Raji (cell line): ENCODE results near the gene ASB6.

Source experiments
- POLR2A ChIP-seq: IDR thresholded peaks from 2 replicates; pipeline ENCODE4 v1.6.1; 2011; ENCODE audit warnings: low read depth, low read length, control low read depth; ENCODE audit not compliant: insufficient read depth

The ASB6 gene

DNA sequence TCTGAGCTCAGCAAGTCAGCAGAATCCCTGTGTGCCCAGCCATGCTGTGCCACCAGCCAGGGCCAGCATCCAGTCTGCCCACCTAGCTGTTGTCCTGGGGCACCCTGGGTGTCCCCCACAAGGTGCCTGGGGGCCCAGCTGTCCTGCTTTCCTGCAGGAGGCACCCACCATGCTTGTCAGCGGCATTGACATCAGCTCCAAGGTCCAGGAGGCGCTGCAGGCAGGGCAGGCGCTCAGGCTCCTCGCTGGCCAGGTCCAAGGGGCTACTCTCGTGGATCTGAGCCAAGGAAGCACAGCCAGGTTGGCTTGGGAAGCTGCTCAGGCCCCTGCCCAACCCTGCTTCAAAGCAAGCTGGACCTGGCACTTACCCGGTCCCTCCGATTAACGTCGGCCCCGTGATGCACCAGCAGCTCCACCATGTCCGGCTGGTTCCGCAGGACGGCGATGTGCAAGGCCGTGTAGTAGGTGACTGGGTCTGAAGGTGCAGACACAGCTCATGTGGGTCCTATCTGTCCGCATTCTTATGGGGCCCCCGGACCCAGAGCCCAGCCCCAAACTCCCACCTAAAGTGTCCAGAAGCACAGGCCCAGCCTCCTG is 2.8 kb downstream of the ASB6 start:
- no peak for TF ChIP-seq POLR2A

DNA sequence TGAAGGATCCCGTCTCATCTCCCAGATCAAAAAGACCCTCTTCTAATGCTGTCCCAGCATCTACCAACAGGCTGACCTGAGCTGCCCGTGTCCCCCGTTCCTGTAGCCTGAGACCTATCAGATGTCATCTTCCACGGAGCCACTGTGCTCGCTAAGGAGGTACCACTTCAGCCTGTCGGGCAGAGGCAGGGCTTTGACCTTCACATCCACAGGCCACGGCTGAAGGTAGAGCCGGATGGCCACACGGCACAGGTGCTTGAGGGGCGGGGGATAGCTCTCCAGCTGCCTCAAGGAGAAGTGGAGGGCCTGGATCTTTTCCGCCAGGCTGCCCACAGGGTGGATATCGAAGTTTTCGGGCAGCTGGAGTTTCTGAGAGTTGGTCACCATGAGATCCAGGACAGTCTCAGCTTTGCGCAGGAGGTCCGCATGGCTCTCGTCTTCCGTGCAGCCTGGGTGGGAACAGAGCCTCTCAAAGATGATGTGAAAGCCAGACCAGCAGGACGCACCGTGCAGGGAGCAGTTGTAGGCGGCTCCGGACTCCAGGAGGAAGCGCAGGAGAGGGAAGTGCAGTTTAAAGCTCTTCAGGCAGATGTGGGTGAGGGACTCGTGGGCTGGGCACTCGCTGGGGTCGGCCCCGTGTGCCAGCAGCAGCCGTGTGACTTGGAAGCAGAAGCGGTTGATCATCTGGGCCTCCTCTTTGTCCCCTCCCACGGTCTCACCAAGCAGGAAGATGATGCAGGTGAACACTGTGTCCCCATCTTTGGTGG is 4.1 kb downstream of the ASB6 start:
- TF ChIP-seq POLR2A = no peak

- TF ChIP-seq POLR2A = no peak
Observed at GRCh38 chr9:129637102-129637501, 4.8 kb downstream of the ASB6 start.

GRCh38 chr9:129635099-129636065 is 6.6 kb downstream of the ASB6 start:
- no peak for TF ChIP-seq POLR2A

GRCh38 chr9:129633848-129634247 is 8.1 kb downstream of the ASB6 start:
- no peak for TF ChIP-seq POLR2A

- TF ChIP-seq POLR2A = no peak
Observed at GRCh38 chr9:129633207-129633606, 8.7 kb downstream of the ASB6 start.

DNA sequence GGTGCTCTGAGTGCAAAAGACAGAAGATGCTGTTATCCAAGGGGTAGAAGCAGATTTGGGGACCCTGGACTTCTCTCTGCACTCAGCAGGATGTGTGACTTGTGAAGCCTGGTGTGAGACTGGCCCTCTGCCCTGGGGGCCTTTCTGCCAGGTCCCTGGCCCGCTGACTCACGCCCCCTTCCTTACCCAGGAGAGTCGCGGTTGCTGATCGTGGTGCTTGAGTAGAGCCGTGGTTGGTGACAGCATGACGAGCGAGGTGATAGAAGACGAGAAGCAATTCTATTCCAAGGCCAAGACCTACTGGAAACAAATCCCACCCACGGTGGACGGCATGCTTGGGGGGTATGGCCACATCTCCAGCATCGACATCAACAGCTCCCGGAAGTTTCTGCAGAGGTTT is 9.5 kb downstream of the ASB6 start:
- no peak for TF ChIP-seq POLR2A

DNA sequence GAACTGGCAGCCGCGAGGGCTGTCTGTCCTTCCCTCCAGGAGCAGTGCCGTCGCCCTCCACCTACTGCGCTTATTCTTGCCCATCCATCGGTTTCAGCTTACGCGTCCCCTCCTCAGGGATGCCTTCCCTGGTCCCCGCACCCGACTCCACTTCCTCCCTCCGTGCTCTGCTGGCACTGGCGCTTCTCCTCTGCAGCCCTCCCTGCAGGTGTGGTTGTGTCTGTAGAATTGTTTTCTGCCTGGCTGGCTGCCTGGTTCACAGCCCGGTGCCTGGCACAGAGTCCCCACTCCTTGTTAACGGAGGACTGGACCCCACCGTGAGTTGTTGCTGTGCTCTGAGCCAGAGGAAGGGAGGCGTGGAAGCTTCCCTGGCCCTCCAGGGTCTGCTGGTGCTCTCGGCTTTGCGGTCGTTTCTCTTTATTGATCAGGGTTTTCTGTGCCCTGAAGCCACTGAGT is 10.2 kb downstream of the ASB6 start:
- no peak for TF ChIP-seq POLR2A

DNA sequence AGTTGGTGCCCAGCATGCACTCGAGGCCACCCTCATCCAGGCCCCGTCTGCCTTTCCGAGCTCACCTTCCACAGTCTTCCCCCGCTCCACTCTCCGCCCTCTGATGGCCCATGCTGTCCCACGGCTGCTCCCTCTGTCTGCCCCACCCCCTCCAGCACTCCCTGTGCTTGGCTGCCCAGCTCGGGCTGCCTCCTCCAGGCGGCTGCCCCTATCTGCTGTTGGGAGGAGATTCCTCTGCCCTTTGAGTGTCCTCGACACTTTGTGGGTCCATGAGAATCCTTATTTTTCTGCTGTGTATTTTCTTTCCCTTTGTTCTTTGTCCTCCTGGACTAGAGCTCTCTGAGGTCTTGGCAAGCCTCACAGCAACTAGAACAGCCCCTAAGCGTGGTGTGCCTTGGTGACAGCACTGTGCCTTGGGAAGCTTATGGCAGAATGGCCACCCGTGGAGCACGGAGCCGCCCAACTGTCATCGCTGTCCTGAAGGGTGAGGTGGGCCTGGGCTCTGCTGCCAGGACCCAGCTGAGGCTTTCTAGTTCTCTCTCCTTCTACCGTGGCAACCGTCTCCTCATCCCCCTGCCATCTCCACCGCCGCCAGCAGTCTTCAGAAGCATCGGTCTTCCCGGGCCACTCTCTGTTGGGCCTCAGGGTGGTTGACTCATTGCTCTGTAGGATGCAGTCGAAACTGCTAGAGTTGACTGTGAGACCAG is 10.8 kb downstream of the ASB6 start:
- TF ChIP-seq POLR2A = no peak

DNA sequence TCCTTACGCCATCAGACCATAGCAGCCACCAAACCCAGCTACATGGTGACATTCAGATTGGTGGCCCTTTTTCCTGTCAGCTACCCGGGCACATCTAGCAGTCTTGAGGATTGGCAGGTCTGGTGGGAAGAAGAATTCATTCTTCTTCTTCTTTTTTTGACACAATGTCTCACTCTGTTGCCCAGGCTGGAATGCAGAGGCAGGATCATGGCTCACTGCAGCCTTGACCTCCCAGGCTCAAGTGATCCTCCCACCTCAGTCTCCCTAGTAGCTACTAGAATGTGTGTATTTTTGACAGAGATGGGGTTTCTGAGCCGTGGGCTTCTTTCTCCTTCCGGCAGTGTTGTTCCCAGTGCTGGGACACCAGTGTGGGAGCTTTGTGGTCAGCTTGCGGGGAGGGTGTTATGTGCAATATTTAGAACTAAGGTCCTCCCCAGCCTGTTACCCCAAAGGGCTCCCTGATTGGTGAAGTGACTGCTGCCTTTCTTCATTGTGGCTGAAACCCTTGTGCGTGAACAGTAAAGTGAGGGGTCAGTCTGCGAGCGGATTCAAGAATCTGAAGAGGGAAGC is 12.6 kb downstream of the ASB6 start:
- no peak for TF ChIP-seq POLR2A

- no peak for TF ChIP-seq POLR2A
Observed at GRCh38 chr9:129628709-129629108, 13.2 kb downstream of the ASB6 start.

DNA sequence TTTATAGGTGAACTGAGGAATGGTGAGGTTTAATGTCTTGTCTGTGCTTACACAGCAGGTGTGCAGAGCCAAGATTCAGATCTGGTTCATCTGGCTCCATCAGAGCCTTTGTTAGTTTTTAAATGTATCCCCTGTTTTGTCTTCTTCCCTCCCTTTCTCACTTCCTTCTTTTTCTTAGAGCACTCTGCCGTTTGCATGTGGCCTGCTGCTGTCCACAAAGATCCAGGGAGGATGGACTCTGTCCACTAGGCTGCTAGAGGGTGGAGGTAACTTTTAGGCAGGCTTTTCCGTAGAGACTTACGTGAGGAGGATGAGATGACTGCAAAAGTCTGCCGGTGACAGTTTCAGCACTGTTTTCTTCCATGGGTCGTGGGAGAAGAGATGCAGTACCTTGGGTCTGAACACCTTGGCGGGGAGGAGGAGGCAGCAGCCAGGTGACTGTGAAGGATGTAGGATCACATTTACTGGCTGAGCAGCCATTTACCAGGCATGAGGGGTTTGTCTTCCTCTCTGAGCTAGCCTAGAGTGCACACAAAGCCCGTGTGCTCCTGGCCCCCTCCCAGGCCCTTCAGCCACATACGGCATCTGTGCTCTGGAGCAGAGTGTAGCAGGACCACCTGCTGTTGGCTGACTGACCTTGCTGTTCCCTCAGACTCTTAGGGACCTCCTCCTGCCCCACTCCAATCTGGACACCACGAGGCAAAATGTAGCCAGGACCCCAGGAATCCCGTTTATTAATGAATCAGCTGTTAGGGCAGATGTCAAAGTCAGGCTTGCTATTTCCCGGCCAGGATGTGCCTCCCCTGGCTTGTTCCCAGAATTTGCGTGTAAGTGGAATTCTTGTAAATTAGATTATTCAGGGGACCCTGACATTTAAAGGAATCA is 14.2 kb downstream of the ASB6 start:
- no peak for TF ChIP-seq POLR2A

DNA sequence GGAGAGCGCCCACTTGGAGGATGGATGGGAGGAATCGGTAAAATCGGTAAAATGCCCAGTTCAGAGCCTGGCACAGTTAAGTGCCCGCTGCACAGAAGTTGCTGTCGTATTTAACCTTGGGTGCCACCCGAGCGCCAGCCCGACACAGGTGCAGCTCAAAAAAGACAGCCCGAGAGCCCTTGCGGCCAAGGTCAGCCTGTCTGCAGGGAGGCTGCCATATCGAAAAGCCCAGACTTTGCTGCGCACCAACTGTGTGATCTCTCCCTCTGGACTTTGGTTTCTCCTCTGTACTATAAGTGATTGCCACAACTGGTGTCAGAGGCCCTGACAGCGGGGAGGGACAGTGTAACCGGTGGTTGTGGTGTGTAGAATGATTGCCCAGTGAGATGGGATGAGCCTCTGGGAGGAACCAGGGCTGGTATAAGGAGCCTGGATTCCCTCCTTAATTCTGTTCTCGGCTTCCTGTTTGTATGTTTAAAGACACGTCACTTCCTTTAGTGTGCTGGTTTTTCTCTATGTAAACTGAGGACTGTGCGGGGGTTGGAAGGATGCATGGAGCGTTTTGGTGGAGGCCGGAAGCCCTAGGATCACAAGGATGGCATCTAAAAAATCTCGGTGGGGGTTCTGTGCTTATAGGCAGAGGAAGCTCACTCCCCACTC is 15.2 kb downstream of the ASB6 start:
- TF ChIP-seq POLR2A = peak; percentile 33; the same call in 1 of the 2 replicates

DNA sequence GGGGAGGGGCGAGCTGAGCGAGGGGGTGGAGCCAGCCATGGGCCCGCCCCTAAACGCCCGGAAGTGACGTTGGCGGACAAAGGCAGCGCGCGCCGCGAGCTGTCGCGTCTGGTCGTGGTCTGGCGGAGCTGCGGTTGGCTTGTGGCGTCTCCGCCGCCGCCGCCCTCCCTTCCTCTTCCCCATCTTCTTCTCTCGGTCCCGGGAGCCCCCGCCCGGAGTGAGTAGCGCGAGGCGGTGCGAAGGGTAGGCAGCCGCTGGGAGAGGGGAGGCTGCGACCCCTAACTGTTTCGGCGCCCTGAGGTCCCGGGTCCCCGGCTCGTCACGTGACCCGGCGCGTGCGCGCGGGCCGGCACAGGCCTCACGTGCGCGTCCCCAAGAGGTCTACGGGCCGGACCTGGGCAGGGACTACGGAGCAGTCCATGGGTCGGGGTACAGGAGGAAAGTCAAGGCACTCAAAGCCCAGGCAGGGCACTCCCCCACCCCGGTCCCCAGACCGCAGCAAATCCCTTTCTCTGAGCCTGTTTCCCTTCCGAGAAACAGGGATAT is 15.8 kb downstream of the ASB6 start, which contains the start of gene NTMT1:
Gene NTMT1 (plus strand): TSS at position 85 of the 546 bp plus-strand sequence. CDS start 6,541 bp downstream, outside the sequence.
- peak; percentile 96 for TF ChIP-seq POLR2A
